Endothelial cell of umbilical vein (primary cell): Measurements from ENCODE around the gene VPS8. TPM values are rescaled to one million over a fixed set of nuclear protein-coding genes. Genes with fewer than 3 reads are reported as not detected.

Experiments used
- BruUV-seq: library from RNA; stranded (reverse); fragments of 400-500 nt; replicated peaks from 2 replicates; lab custom pipeline; 2021; lab: Mats Ljungman, UMichigan
- CTCF ChIA-PET: fragments of 300-600, 350-600 bp; sonication (Branson Sonifier 250); formaldehyde crosslinking; loops from one replicate; lab custom pipeline; 2021; ENCODE audit warnings: antibody characterized with exemption, inconsistent platforms; lab: Charles Lee
- POLR2A ChIA-PET: fragments of 300-600, 350-600 bp; sonication (Branson Sonifier 250); formaldehyde crosslinking; loops from one replicate; lab custom pipeline; 2021; ENCODE audit warnings: antibody characterized with exemption, inconsistent platforms; lab: Charles Lee
- DNase-seq: peaks from one replicate; pipeline ENCODE4 v3.0.0-alpha.2; 2011; ENCODE audit warnings: low read depth, low spot score
- FAIRE-seq: peaks from 2 replicates; lab custom pipeline; 2011; peaks lifted over from hg19 to GRCh38; lab: Jason Lieb, UNC
- H2AFZ ChIP-seq: 2 replicates; pipeline ENCODE4 v1.6.0; 2012; ENCODE audit warnings: low read depth, low read length, control low read depth, inconsistent platforms
- H3K27ac ChIP-seq: 2 replicates; pipeline ENCODE4 v1.5.1; 2011; ENCODE audit warnings: low read depth, mild to moderate bottlenecking, control low read depth, low read length, moderate library complexity; ENCODE audit not compliant: insufficient read depth
- H3K27me3 ChIP-seq, 2 experiments: 2 replicates each; pipeline versions ENCODE4 v1.6.0 to v1.6.1; 2011; ENCODE audit warnings: low read length in 2 of 2, mixed read lengths in 1 of 2; ENCODE audit not compliant: control insufficient read depth in 2 of 2, insufficient read depth in 2 of 2
- H3K36me3 ChIP-seq, 2 experiments: 2 replicates in 1 of 2; 3 replicates in 1 of 2; pipeline ENCODE4 v1.5.1; 2011; ENCODE audit warnings: low read length in 2 of 2, mild to moderate bottlenecking in 1 of 2, moderate library complexity in 1 of 2; ENCODE audit not compliant: control insufficient read depth in 2 of 2, insufficient read depth in 2 of 2; ENCODE audit errors: extremely low read depth in 1 of 2
- H3K4me1 ChIP-seq: 3 replicates; pipeline ENCODE4 v1.5.1; 2011; ENCODE audit warnings: mild to moderate bottlenecking, low read length; ENCODE audit not compliant: control insufficient read depth, insufficient read depth; ENCODE audit errors: extremely low read depth
- H3K4me2 ChIP-seq: 2 replicates; pipeline ENCODE4 v1.6.1; 2011; ENCODE audit warnings: low read length, control low read depth, mixed read lengths; ENCODE audit not compliant: insufficient read depth
- H3K4me3 ChIP-seq, 3 experiments: fragments of 200-600 bp in 1 of 3; sonication (generic), shearing (Covaris generic) in 1 of 3; replicated peaks in 1 of 3; 2 replicates each; pipeline ENCODE4 v1.5.1; 2011 to 2016; ENCODE audit warnings: control low read depth in 3 of 3, low read length in 3 of 3, mild to moderate bottlenecking in 2 of 3, inconsistent platforms in 1 of 3, low read depth in 1 of 3, moderate library complexity in 1 of 3; ENCODE audit not compliant: insufficient read depth in 1 of 3
- H3K79me2 ChIP-seq: 2 replicates; pipeline ENCODE4 v1.6.0; 2012; ENCODE audit warnings: low read length, inconsistent platforms; ENCODE audit not compliant: control insufficient read depth, insufficient read depth
- H3K9ac ChIP-seq: replicated peaks from 2 replicates; pipeline ENCODE3; 2011; ENCODE audit warnings: low read length, control low read depth; ENCODE audit not compliant: insufficient read depth; ENCODE audit errors: extremely low read depth
- H3K9me1 ChIP-seq: replicated peaks from 3 replicates; pipeline ENCODE4 v1.6.0; 2011; ENCODE audit warnings: mild to moderate bottlenecking, low read length; ENCODE audit not compliant: control insufficient read depth, insufficient read depth; ENCODE audit errors: extremely low read depth
- H3K9me3 ChIP-seq: replicated peaks from 2 replicates; pipeline ENCODE4 v1.5.1; 2012; ENCODE audit warnings: low read length, inconsistent platforms; ENCODE audit not compliant: control insufficient read depth, insufficient read depth
- H4K20me1 ChIP-seq: replicated peaks from 2 replicates; pipeline ENCODE3; 2011; ENCODE audit warnings: mild to moderate bottlenecking, low read length; ENCODE audit not compliant: control insufficient read depth, insufficient read depth; ENCODE audit errors: extremely low read depth
- CTCF ChIP-seq, 2 donors: IDR thresholded peaks; 1 replicate in 1 of 2; 2 replicates in 1 of 2; pipeline ENCODE4 v1.5.1; 2011; ENCODE audit warnings: low read length in 2 of 2, mild to moderate bottlenecking in 2 of 2, moderate library complexity in 2 of 2, control low read depth in 1 of 2, inconsistent platforms in 1 of 2, low read depth in 1 of 2; ENCODE audit not compliant: insufficient read depth in 1 of 2; ENCODE audit errors: extremely low read depth in 1 of 2
- EZH2 ChIP-seq: IDR thresholded peaks from 2 replicates; pipeline ENCODE4 v1.6.1; 2012; ENCODE audit warnings: borderline replicate concordance, low read depth, mild to moderate bottlenecking, moderate library complexity, low read length, inconsistent platforms; ENCODE audit not compliant: severe bottlenecking
- FOS ChIP-seq: IDR thresholded peaks from 2 replicates; pipeline ENCODE4 v1.6.1; 2011; ENCODE audit warnings: mild to moderate bottlenecking, low read length, moderate library complexity, borderline replicate concordance; ENCODE audit not compliant: insufficient read depth
- GATA2 ChIP-seq: IDR thresholded peaks from 2 replicates; pipeline ENCODE4 v1.7.0; 2011; ENCODE audit warnings: low read depth, mild to moderate bottlenecking, moderate library complexity, mixed read lengths, low read length; ENCODE audit not compliant: insufficient read length, insufficient read depth
- JUN ChIP-seq: IDR thresholded peaks from 2 replicates; pipeline ENCODE4 v1.6.1; 2011; ENCODE audit warnings: borderline replicate concordance, low read depth; ENCODE audit not compliant: insufficient read length, insufficient read depth
- MAX ChIP-seq: IDR thresholded peaks from 2 replicates; pipeline ENCODE4 v1.6.1; 2011; ENCODE audit not compliant: insufficient read depth, insufficient read length
- MYC ChIP-seq: IDR thresholded peaks from one replicate; pipeline ENCODE4 v1.6.1; 2011; ENCODE audit warnings: mild to moderate bottlenecking, low read depth, low read length
- POLR2A ChIP-seq: IDR thresholded peaks from 2 replicates; pipeline ENCODE4 v1.6.1; 2012; ENCODE audit warnings: low read depth, mild to moderate bottlenecking, control low read depth, low read length
- POLR2AphosphoS5 ChIP-seq: IDR thresholded peaks from 2 replicates; pipeline ENCODE4 v1.6.1; 2012; ENCODE audit warnings: low read depth, mild to moderate bottlenecking, control low read depth, low read length, moderate library complexity; ENCODE audit not compliant: insufficient read depth
- dilution Hi-C: fragments of 300-500 bp; cut with MboI; formaldehyde crosslinking; loops from one replicate; pipeline ENCODE4 v1.15.0; 2019; ENCODE audit warnings: low sequenced_read_pairs; ENCODE audit not compliant: extremely low pct_ligation_motif_present
- intact Hi-C: fragments of 100-400 bp; cut with micrococcal nuclease; formaldehyde crosslinking; loops from one replicate; pipeline ENCODE4 v1.10.0; 2022
- polyA plus RNA-seq, 4 experiments: library from polyadenylated mRNA; depleted of rRNA in 3 of 4; stranded (reverse) in 3 of 4; unstranded in 1 of 4; fragments of >200 nt; gene quantifications; 2 replicates each; pipeline versions ENCODE4 v1.2.1 to v1.2.3, GENCODE V29; 2011 to 2012; ENCODE audit warnings: missing spikeins in 1 of 4
- total RNA-seq: library from RNA; stranded (reverse); gene quantifications from 2 replicates; pipeline ENCODE4 v1.2.3, GENCODE V29; 2021

The VPS8 gene
- total and polyA plus RNA-seq, 2 donors (not counting 3 experiments of a cell fraction or from before 2014, with no cell fraction given): 13.7 to 51.6 TPM

GRCh38 chr3:184944241-184944640 is 132.3 kb downstream of the VPS8 start:
- Histone ChIP-seq H3K27me3 (no peaks in the 10 kb centered on the region), H3K4me1 (no peaks in the 10 kb centered on the region), H3K9me3 (no peaks in the 10 kb centered on the region), H4K20me1 (no peaks in the 10 kb centered on the region), H3K27ac (no peak overlapping the region), H3K4me2 (no peak overlapping the region), H3K79me2 (no peaks in the 10 kb centered on the region), H3K9me1 (no peaks in the 10 kb centered on the region), H2AFZ (no peak overlapping the region), H3K36me3 (no peaks in the 10 kb centered on the region), H3K9ac (no peak overlapping the region), H3K4me3 (no peak overlapping the region)
- intact Hi-C loops (no loop called here), dilution Hi-C loops (no loop called here)
- TF ChIP-seq JUN: no peak
- no peak for TF ChIP-seq EZH2
- no peak for TF ChIP-seq POLR2AphosphoS5
- TF ChIP-seq MAX: no peak
- no peak for TF ChIP-seq CTCF (IDR thresholded peaks at IDR 0.05; ENCODE audit: extremely low read depth in 1 of 2, insufficient read depth in 1 of 2, low read depth in 1 of 2, low read length in 2 of 2)
- TF ChIP-seq GATA2: no peak
- TF ChIP-seq MYC: no peak
- no peak for TF ChIP-seq POLR2A
- no peak for TF ChIP-seq FOS
- BruUV-seq: no TSS peak
- FAIRE-seq: no peak
- CTCF ChIA-PET: no interaction called here
- DNase-seq: no peak
- POLR2A ChIA-PET: no interaction called here
